K562 (cell line): Measurements from ENCODE around the gene NSMCE1. TPM values are rescaled to one million over a fixed set of nuclear protein-coding genes. Genes with fewer than 3 reads are reported as not detected.

ENCODE experiments used
- CBFB ChIP-seq: sonication (generic); formaldehyde crosslinking; IDR thresholded peaks from 2 replicates; pipeline ENCODE4 v1.4.0; 2020; ENCODE audit warnings: mild to moderate bottlenecking, missing genetic modification reagents
- NR2C2 ChIP-seq, 2 experiments: fragments of 200-800 bp in 1 of 2; sonication (Bioruptor generic) in 1 of 2; sonication (generic) in 1 of 2; formaldehyde crosslinking in 1 of 2; IDR thresholded peaks; 2 replicates each; pipeline versions ENCODE4 v1.6.1 to v1.8.0; 2016 to 2022; ENCODE audit warnings: mild to moderate bottlenecking in 1 of 2, missing compliant biosample characterization in 1 of 2, missing genetic modification characterization in 1 of 2, missing genetic modification reagents in 1 of 2
- RBM34 ChIP-seq: fragments of 200-400 bp; formaldehyde crosslinking; IDR thresholded peaks from 2 replicates; pipeline ENCODE4 v1.6.1; 2018; ENCODE audit warnings: low read length, borderline replicate concordance; ENCODE audit not compliant: insufficient read depth
- SMARCE1 ChIP-seq: fragments of 450-650 bp; IDR thresholded peaks from 2 replicates; pipeline ENCODE4 v1.7.1; 2016; ENCODE audit warnings: mild to moderate bottlenecking
- polyA plus RNA-seq, 8 experiments: library from polyadenylated mRNA; depleted of rRNA in 4 of 8; stranded (reverse) in 5 of 8; unstranded in 3 of 8; fragments of >200 nt; fragmentation: Nextera tagmentation in 2 of 8; fragmentation: Illumina TruSeq in 1 of 8; extraction: Ambion mirVana in 2 of 8; extraction: Trizol in 1 of 8; gene quantifications; 2 replicates each; pipeline versions ENCODE4 v1.2.1 to v1.2.3, GENCODE V29; 2011 to 2014; ENCODE audit warnings: inconsistent platforms in 1 of 8, missing spikeins in 1 of 8
- total RNA-seq, 7 experiments: library from RNA; depleted of rRNA in 6 of 7; stranded (reverse); fragments of >200 nt in 6 of 7; fragmentation: Illumina TruSeq in 2 of 7; extraction: Trizol in 2 of 7; gene quantifications; 2 replicates each; pipeline versions ENCODE4 v1.2.1 to v1.2.3, GENCODE V29; 2011 to 2021; ENCODE audit warnings: low replicate concordance in 1 of 7
- TF ChIP-seq, protein P1 (sequence below): fragments of 450-650 bp; IDR thresholded peaks from 2 replicates; pipeline ENCODE4 v1.6.1; 2016; ENCODE audit warnings: low read depth
- TF ChIP-seq, protein P2 (sequence below): fragments of 450-650 bp; IDR thresholded peaks from 2 replicates; pipeline ENCODE4 v1.6.1; 2017; ENCODE audit warnings: antibody characterized with exemption, mild to moderate bottlenecking

The NSMCE1 gene
- total and polyA plus RNA-seq, 9 of the 15 experiments (the other 6 are each of a cell fraction or from before 2014, with no cell fraction given): 52.1 to 163 (median 61.5) TPM

DNA sequence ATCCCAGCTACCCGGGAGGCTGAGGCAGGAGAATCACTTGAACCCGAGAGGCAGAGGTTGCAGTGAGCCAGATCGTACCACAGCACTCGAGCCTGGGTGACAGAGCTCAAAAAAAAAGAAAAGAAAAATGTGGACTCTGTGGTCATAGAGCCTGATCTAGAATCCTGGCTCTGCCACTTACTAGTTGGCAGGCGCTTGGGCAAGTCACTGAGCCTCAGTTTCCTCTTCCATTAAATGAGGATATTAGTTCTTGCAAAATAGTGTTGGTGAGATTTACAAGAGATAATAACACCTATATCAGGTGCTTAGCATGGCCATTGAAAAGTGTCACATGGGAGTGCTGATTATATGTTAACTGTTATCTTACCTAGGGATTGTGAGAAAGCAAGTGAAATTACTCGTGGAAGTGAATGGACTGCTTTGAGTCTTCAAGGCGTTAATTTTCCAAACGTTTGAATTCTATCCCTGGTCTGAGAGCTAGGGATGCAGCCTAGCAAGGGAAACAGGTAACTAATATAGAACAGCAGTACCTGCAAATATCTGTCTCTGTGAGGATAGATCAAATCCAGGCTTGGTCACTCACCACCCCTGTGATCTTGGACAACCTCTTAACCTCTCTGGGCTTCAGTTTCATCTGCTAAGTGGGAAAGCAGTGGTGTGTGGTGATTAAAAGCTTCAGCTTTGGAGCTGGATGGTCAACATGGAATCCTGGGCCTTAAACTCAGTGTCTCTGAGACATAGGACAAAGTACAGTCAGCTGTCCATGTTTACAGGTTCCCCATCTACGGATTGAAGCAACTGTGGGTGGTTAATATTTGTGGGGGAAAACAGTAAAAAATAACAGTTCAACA lies 953 bp upstream of the NSMCE1 start (continued):
- TF ChIP-seq, protein P1, sequence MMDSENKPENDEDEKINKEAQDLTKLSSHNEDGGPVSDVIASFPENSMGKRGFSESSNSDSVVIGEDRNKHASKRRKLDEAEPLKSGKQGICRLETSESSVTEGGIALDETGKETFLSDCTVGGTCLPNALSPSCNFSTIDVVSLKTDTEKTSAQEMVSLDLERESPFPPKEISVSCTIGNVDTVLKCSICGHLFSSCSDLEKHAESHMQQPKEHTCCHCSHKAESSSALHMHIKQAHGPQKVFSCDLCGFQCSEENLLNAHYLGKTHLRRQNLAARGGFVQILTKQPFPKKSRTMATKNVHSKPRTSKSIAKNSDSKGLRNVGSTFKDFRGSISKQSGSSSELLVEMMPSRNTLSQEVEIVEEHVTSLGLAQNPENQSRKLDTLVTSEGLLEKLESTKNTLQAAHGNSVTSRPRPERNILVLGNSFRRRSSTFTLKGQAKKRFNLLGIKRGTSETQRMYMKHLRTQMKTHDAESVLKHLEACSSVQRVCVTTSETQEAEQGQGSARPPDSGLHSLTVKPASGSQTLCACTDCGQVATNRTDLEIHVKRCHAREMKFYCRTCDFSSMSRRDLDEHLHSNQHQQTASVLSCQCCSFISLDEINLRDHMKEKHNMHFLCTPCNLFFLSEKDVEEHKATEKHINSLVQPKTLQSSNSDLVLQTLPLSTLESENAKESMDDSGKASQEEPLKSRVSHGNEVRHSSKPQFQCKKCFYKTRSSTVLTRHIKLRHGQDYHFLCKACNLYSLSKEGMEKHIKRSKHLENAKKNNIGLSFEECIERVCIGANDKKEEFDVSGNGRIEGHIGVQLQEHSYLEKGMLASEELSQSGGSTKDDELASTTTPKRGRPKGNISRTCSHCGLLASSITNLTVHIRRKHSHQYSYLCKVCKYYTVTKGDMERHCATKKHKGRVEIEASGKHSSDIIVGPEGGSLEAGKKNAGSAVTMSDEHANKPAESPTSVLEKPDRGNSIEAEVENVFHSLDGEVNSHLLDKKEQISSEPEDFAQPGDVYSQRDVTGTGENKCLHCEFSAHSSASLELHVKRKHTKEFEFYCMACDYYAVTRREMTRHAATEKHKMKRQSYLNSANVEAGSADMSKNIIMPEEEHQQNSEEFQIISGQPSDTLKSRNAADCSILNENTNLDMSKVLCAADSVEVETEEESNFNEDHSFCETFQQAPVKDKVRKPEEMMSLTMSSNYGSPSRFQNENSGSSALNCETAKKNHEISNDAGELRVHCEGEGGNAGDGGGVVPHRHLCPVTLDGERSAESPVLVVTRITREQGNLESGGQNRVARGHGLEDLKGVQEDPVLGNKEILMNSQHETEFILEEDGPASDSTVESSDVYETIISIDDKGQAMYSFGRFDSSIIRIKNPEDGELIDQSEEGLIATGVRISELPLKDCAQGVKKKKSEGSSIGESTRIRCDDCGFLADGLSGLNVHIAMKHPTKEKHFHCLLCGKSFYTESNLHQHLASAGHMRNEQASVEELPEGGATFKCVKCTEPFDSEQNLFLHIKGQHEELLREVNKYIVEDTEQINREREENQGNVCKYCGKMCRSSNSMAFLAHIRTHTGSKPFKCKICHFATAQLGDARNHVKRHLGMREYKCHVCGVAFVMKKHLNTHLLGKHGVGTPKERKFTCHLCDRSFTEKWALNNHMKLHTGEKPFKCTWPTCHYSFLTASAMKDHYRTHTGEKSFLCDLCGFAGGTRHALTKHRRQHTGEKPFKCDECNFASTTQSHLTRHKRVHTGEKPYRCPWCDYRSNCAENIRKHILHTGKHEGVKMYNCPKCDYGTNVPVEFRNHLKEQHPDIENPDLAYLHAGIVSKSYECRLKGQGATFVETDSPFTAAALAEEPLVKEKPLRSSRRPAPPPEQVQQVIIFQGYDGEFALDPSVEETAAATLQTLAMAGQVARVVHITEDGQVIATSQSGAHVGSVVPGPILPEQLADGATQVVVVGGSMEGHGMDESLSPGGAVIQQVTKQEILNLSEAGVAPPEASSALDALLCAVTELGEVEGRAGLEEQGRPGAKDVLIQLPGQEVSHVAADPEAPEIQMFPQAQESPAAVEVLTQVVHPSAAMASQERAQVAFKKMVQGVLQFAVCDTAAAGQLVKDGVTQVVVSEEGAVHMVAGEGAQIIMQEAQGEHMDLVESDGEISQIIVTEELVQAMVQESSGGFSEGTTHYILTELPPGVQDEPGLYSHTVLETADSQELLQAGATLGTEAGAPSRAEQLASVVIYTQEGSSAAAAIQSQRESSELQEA: no peak
- TF ChIP-seq CBFB (CRISPR knock-in tag): no peak
- no peak for TF ChIP-seq RBM34
- 0 out of 2 replicates have a peak, but pooled peaks have one; percentile 20 for TF ChIP-seq SMARCE1
- TF ChIP-seq, protein P2, sequence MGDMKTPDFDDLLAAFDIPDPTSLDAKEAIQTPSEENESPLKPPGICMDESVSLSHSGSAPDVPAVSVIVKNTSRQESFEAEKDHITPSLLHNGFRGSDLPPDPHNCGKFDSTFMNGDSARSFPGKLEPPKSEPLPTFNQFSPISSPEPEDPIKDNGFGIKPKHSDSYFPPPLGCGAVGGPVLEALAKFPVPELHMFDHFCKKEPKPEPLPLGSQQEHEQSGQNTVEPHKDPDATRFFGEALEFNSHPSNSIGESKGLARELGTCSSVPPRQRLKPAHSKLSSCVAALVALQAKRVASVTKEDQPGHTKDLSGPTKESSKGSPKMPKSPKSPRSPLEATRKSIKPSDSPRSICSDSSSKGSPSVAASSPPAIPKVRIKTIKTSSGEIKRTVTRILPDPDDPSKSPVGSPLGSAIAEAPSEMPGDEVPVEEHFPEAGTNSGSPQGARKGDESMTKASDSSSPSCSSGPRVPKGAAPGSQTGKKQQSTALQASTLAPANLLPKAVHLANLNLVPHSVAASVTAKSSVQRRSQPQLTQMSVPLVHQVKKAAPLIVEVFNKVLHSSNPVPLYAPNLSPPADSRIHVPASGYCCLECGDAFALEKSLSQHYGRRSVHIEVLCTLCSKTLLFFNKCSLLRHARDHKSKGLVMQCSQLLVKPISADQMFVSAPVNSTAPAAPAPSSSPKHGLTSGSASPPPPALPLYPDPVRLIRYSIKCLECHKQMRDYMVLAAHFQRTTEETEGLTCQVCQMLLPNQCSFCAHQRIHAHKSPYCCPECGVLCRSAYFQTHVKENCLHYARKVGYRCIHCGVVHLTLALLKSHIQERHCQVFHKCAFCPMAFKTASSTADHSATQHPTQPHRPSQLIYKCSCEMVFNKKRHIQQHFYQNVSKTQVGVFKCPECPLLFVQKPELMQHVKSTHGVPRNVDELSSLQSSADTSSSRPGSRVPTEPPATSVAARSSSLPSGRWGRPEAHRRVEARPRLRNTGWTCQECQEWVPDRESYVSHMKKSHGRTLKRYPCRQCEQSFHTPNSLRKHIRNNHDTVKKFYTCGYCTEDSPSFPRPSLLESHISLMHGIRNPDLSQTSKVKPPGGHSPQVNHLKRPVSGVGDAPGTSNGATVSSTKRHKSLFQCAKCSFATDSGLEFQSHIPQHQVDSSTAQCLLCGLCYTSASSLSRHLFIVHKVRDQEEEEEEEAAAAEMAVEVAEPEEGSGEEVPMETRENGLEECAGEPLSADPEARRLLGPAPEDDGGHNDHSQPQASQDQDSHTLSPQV: no peak
- TF ChIP-seq NR2C2 (CRISPR knock-in tag; IDR thresholded peaks at IDR 0.05): no peak
- TF ChIP-seq NR2C2 (tag; IDR thresholded peaks at IDR 0.05): 0 out of 2 replicates have a peak, but pooled peaks have one; percentile 17
